HEK293T (cell line): Measurements from ENCODE around the gene COTL1.

Experiments used
- BHLHE40 ChIP-seq: fragments of 450-650 bp; IDR thresholded peaks from 2 replicates; pipeline ENCODE4 v1.6.1; 2016; ENCODE audit warnings: mild to moderate bottlenecking, moderate library complexity, borderline replicate concordance
- FOXK2 ChIP-seq: fragments of 450-650 bp; IDR thresholded peaks from 2 replicates; pipeline ENCODE4 v1.6.1; 2016; ENCODE audit warnings: mild to moderate bottlenecking
- FOXM1 ChIP-seq: fragments of 450-650 bp; IDR thresholded peaks from 2 replicates; pipeline ENCODE4 v1.6.1; 2017; ENCODE audit warnings: mild to moderate bottlenecking, borderline replicate concordance
- L3MBTL2 ChIP-seq: fragments of 450-650 bp; conservative IDR thresholded peaks from 2 replicates; pipeline ENCODE4 v1.6.1; 2016; ENCODE audit warnings: mild to moderate bottlenecking

- TF ChIP-seq BHLHE40 (no peak), FOXM1 (no peak), L3MBTL2 (no peak), FOXK2 (no peak)
Measured at GRCh38 chr16:84604477-84605013, 13.3 kb downstream of the COTL1 start.
